HG03159 (cell line): ENCODE measurements around the gene CSAD.

Source experiments
- ATAC-seq: cut with Tn5 transposase; IDR thresholded peaks from one replicate; pipeline ENCODE4 v1.9.1; 2021; ENCODE audit warnings: mild to moderate bottlenecking, moderate library complexity; ENCODE audit not compliant: unreplicated experiment

CSAD gene

GRCh38 chr12:53180220-53180930, at the start of gene CSAD, which contains the start of gene ZNF740:
Gene CSAD (minus strand): TSS chr12:53180925. CDS start chr12:53173470, 7,455 bp downstream.
Gene ZNF740 (plus strand): TSS chr12:53180722. CDS start chr12:53181984, 1,262 bp downstream.
- ATAC-seq = peak; percentile 91

- no peak for ATAC-seq
These were observed 49.6 kb upstream of the CSAD start for GRCh38 chr12:53230108-53230845.

GRCh38 chr12:53229454-53229853, 48.7 kb upstream of the CSAD start:
- ATAC-seq = no peak

- ATAC-seq = no peak
These were observed 47.1 kb upstream of the CSAD start for GRCh38 chr12:53227836-53228235.

- no peak for ATAC-seq
These were observed 46.6 kb upstream of the CSAD start for GRCh38 chr12:53227341-53227740.

GRCh38 chr12:53226815-53227214, 46.1 kb upstream of the CSAD start:
- ATAC-seq = no peak

GRCh38 chr12:53225635-53226424, 45.1 kb upstream of the CSAD start:
- ATAC-seq = no peak

- no peak for ATAC-seq
These were observed 44.3 kb upstream of the CSAD start for GRCh38 chr12:53224897-53225634.

GRCh38 chr12:53224061-53224896, 43.6 kb upstream of the CSAD start:
- ATAC-seq = no peak

- ATAC-seq = no peak
These were observed 42.8 kb upstream of the CSAD start for GRCh38 chr12:53223389-53224060.

- ATAC-seq = no peak
These were observed 42.1 kb upstream of the CSAD start for GRCh38 chr12:53222806-53223261.

- ATAC-seq = no peak
These were observed 41.5 kb upstream of the CSAD start for GRCh38 chr12:53222170-53222721.

- ATAC-seq = peak; percentile 38
These were observed 40.7 kb upstream of the CSAD start for GRCh38 chr12:53221203-53222080.

- peak; percentile 50 for ATAC-seq
These were observed 40.0 kb upstream of the CSAD start for GRCh38 chr12:53220694-53221202.

GRCh38 chr12:53219956-53220693, 39.4 kb upstream of the CSAD start:
- ATAC-seq = peak; percentile 36

- ATAC-seq = no peak
These were observed 38.7 kb upstream of the CSAD start for GRCh38 chr12:53219292-53219955.
